H9 (cell line): ENCODE data around the gene NEK11. TPM values are rescaled to one million over a fixed set of nuclear protein-coding genes. Genes with fewer than 3 reads are reported as not detected.

Experiments used
- DNase-seq: peaks from one replicate; pipeline ENCODE4 v3.0.0-alpha.2; 2017
- H2AFZ ChIP-seq: one replicate; pipeline ENCODE4 v1.6.1; 2013; ENCODE audit warnings: mild to moderate bottlenecking, low read length, control low read depth, moderate library complexity
- H2AK5ac ChIP-seq: 2 replicates; pipeline ENCODE4 v1.6.1; 2013; ENCODE audit warnings: low read length, control low read depth, mixed read lengths; ENCODE audit not compliant: insufficient read length
- H2BK120ac ChIP-seq: one replicate; pipeline ENCODE4 v1.6.1; 2013; ENCODE audit warnings: low read depth, mild to moderate bottlenecking, low read length, control low read depth, inconsistent platforms; ENCODE audit not compliant: poor library complexity, severe bottlenecking
- H2BK12ac ChIP-seq: 2 replicates; pipeline ENCODE4 v1.6.1; 2013; ENCODE audit warnings: low read length, control low read depth, mixed read lengths, low read depth; ENCODE audit not compliant: insufficient read length
- H2BK15ac ChIP-seq: 2 replicates; pipeline ENCODE4 v1.6.1; 2013; ENCODE audit warnings: low read depth, low read length, control low read depth
- H2BK20ac ChIP-seq: one replicate; pipeline ENCODE4 v1.6.1; 2013; ENCODE audit warnings: low read depth, mild to moderate bottlenecking, low read length, control low read depth, inconsistent platforms; ENCODE audit not compliant: poor library complexity, severe bottlenecking
- H2BK5ac ChIP-seq: 2 replicates; pipeline ENCODE4 v1.6.1; 2013; ENCODE audit warnings: low read length, control low read depth, mixed read lengths; ENCODE audit not compliant: insufficient read length
- H3K14ac ChIP-seq: 2 replicates; pipeline ENCODE4 v1.6.1; 2013; ENCODE audit warnings: low read length, control low read depth; ENCODE audit not compliant: insufficient read depth
- H3K18ac ChIP-seq: 2 replicates; pipeline ENCODE4 v1.6.1; 2013; ENCODE audit warnings: low read depth, mild to moderate bottlenecking, mixed read lengths, low read length, control low read depth; ENCODE audit not compliant: insufficient read length
- H3K23ac ChIP-seq: 2 replicates; pipeline ENCODE4 v1.6.1; 2013; ENCODE audit warnings: low read length, control low read depth, mixed read lengths, low read depth; ENCODE audit not compliant: insufficient read length
- H3K23me2 ChIP-seq: 2 replicates; pipeline ENCODE4 v1.6.1; 2013; ENCODE audit warnings: low read depth, mild to moderate bottlenecking, mixed read lengths, low read length, control low read depth; ENCODE audit not compliant: insufficient read length, poor library complexity, severe bottlenecking
- H3K27ac ChIP-seq: 2 replicates; pipeline ENCODE4 v1.5.1; 2013; ENCODE audit warnings: low read length, control low read depth, mixed read lengths, low read depth; ENCODE audit not compliant: insufficient read length
- H3K27me3 ChIP-seq: 2 replicates; pipeline ENCODE4 v1.6.1; 2013; ENCODE audit warnings: low read length, control low read depth, inconsistent platforms; ENCODE audit not compliant: insufficient read depth
- H3K4ac ChIP-seq: 2 replicates; pipeline ENCODE4 v1.6.1; 2013; ENCODE audit warnings: low read depth, mild to moderate bottlenecking, control low read depth, inconsistent platforms, low read length, moderate library complexity
- H3K4me1 ChIP-seq: 2 replicates; pipeline ENCODE4 v1.6.1; 2013; ENCODE audit warnings: low read length, control low read depth, inconsistent platforms; ENCODE audit not compliant: insufficient read depth
- H3K4me2 ChIP-seq: 2 replicates; pipeline ENCODE4 v1.6.1; 2013; ENCODE audit warnings: low read length, control low read depth, mixed read lengths; ENCODE audit not compliant: insufficient read length, insufficient read depth
- H3K56ac ChIP-seq: 2 replicates; pipeline ENCODE4 v1.6.1; 2013; ENCODE audit warnings: low read depth, mild to moderate bottlenecking, mixed read lengths, low read length, control low read depth; ENCODE audit not compliant: insufficient read length
- H3K79me1 ChIP-seq: 2 replicates; pipeline ENCODE4 v1.6.1; 2013; ENCODE audit warnings: low read depth, mild to moderate bottlenecking, moderate library complexity, low read length, control low read depth, inconsistent platforms; ENCODE audit not compliant: insufficient read depth, poor library complexity, severe bottlenecking
- H3K79me2 ChIP-seq: 2 replicates; pipeline ENCODE4 v1.6.1; 2013; ENCODE audit warnings: low read length, control low read depth, inconsistent platforms; ENCODE audit not compliant: insufficient read depth
- H3K9ac ChIP-seq: 2 replicates; pipeline ENCODE4 v1.6.1; 2013; ENCODE audit warnings: low read length, control low read depth, mixed read lengths; ENCODE audit not compliant: insufficient read length; ENCODE audit errors: extremely low read depth
- H3K9me3 ChIP-seq: one replicate; pipeline ENCODE4 v1.6.1; 2013; ENCODE audit warnings: low read depth, low read length, inconsistent platforms; ENCODE audit not compliant: control insufficient read depth
- H3T11ph ChIP-seq: one replicate; pipeline ENCODE4 v1.6.1; 2013; ENCODE audit warnings: mild to moderate bottlenecking, low read length, control low read depth, inconsistent platforms
- H4K20me1 ChIP-seq: one replicate; pipeline ENCODE4 v1.6.1; 2013; ENCODE audit not compliant: control insufficient read depth, insufficient read length, insufficient read depth
- H4K5ac ChIP-seq: 2 replicates; pipeline ENCODE4 v1.6.1; 2013; ENCODE audit warnings: low read depth, mild to moderate bottlenecking, mixed read lengths, low read length, control low read depth; ENCODE audit not compliant: insufficient read length
- H4K8ac ChIP-seq: replicated peaks from 2 replicates; pipeline ENCODE4 v1.6.1; 2013; ENCODE audit warnings: low read length, control low read depth, mixed read lengths, low read depth; ENCODE audit not compliant: insufficient read length
- H4K91ac ChIP-seq: 2 replicates; pipeline ENCODE4 v1.6.1; 2013; ENCODE audit warnings: low read depth, mild to moderate bottlenecking, moderate library complexity, mixed read lengths, low read length, control low read depth; ENCODE audit not compliant: insufficient read length
- H3K27ac Mint-ChIP-seq, 3 experiments: 2 replicates in 2 of 3; 3 replicates in 1 of 3; pipeline ENCODE4 v1.8.0; 2020 to 2021; ENCODE audit warnings: mixed read lengths in 3 of 3, mild to moderate bottlenecking in 1 of 3, moderate library complexity in 1 of 3
- H3K27me3 Mint-ChIP-seq: 2 replicates; pipeline ENCODE4 v1.8.0; 2021; ENCODE audit warnings: low read depth, mild to moderate bottlenecking, moderate library complexity, mixed read lengths
- H3K36me3 Mint-ChIP-seq, 3 experiments: 2 replicates in 2 of 3; 3 replicates in 1 of 3; pipeline ENCODE4 v1.8.0; 2020 to 2021; ENCODE audit warnings: low read depth in 3 of 3, mixed read lengths in 3 of 3; ENCODE audit not compliant: insufficient read depth in 1 of 3
- H3K4me1 Mint-ChIP-seq, 2 experiments: 2 replicates each; pipeline ENCODE4 v1.8.0; 2020; ENCODE audit warnings: mixed read lengths in 2 of 2
- H3K4me3 Mint-ChIP-seq, 2 experiments: 2 replicates in 1 of 2; 3 replicates in 1 of 2; pipeline ENCODE4 v1.8.0; 2020 to 2021; ENCODE audit warnings: mild to moderate bottlenecking in 2 of 2, mixed read lengths in 2 of 2, moderate library complexity in 1 of 2
- H3K9me3 Mint-ChIP-seq, 2 experiments: 2 replicates in 1 of 2; 3 replicates in 1 of 2; pipeline ENCODE4 v1.8.0; 2020; ENCODE audit warnings: mild to moderate bottlenecking in 2 of 2, mixed read lengths in 2 of 2, moderate library complexity in 1 of 2
- CTCF ChIP-seq: fragments of 200-600 bp; sonication (generic); conservative IDR thresholded peaks from 3 replicates; pipeline ENCODE4 v1.8.0; 2021; ENCODE audit warnings: antibody characterized with exemption, mild to moderate bottlenecking
- WGBS: extraction: QIAGEN DNeasy Blood & Tissue Kit; methylation state at CpG from one replicate; pipeline ENCODE4 v1.1.7; 2013; ENCODE audit warnings: missing lambda C conversion rate, low lambda C conversion rate, mixed read lengths; ENCODE audit not compliant: insufficient read length; ENCODE audit errors: extremely low coverage; 5-methylcytosine and 5-hydroxymethylcytosine counted together
- total RNA-seq: library from RNA; stranded (reverse); gene quantifications from 2 replicates; pipeline ENCODE4 v1.2.1, GENCODE V29; 2021

Gene NEK11
- total RNA-seq, 1 experiment from 2014 or later = 2.5 TPM

- H3K56ac ChIP-seq = no peak overlapping the region
- Mint-ChIP-seq H3K27me3 (no peaks in the 10 kb centered on the region), H3K4me3 (no peak overlapping the region), H3K4me1 (peaks cover 5 to 6% of the 10 kb centered on the region in 2 experiments), H3K27ac (no peak overlapping the region), H3K36me3 (no peaks in the 10 kb centered on the region; a peak in 1 of 7 replicates), H3K9me3 (no peaks in the 10 kb centered on the region)
- TF ChIP-seq CTCF = no peak
- no CpG with 5 or more reads among the region's 4 CpGs for WGBS
- H4K20me1 ChIP-seq = no peaks in the 10 kb centered on the region
- no peak overlapping the region for H3K4me2 ChIP-seq
- no peaks in the 10 kb centered on the region for H3K27me3 ChIP-seq
- H3K79me2 ChIP-seq = no peaks in the 10 kb centered on the region
- H3K9ac ChIP-seq = no peak overlapping the region
- no peaks in the 10 kb centered on the region for H3K9me3 ChIP-seq
- H2BK5ac ChIP-seq = no peak overlapping the region
- no peak overlapping the region for H2BK120ac ChIP-seq
- H2BK15ac ChIP-seq = no peak overlapping the region
- H4K8ac ChIP-seq = no peak overlapping the region
- H3K23me2 ChIP-seq = no peaks in the 10 kb centered on the region
- no peak overlapping the region for H2AFZ ChIP-seq
- H3K23ac ChIP-seq = no peak overlapping the region
- H3K18ac ChIP-seq = no peak overlapping the region
- no peak overlapping the region for H2AK5ac ChIP-seq
- H3K27ac ChIP-seq = no peak overlapping the region
- peak overlapping the region; percentile 36; the same call in 1 of the 2 replicates for H3K14ac ChIP-seq
- no peak overlapping the region for H4K5ac ChIP-seq
- H2BK20ac ChIP-seq = no peak overlapping the region
- no peak overlapping the region for H4K91ac ChIP-seq
- H2BK12ac ChIP-seq = no peak overlapping the region
- H3K4me1 ChIP-seq = no peaks in the 10 kb centered on the region
- no peak for DNase-seq
- H3K79me1 ChIP-seq = no peaks in the 10 kb centered on the region
- H3K4ac ChIP-seq = no peak overlapping the region
- no peak overlapping the region for H3T11ph ChIP-seq
Measured at GRCh38 chr3:131158434-131158833, 131.8 kb downstream of the NEK11 start.
